Mammary epithelial cell (primary cell): ENCODE data around the gene MAGEH1.
"Not testable (repeated sequence)": the region's sequence is repeated elsewhere in the genome, so short reads cannot be mapped to it uniquely, and the experiment has no call there.

Source experiments
- EZH2 ChIP-seq: IDR thresholded peaks from 2 replicates; pipeline ENCODE4 v1.6.1; 2012; ENCODE audit warnings: low read length, inconsistent platforms, borderline replicate concordance
- TF ChIP-seq, protein P1 (sequence below), 2 donors: IDR thresholded peaks in 1 of 2; conservative IDR thresholded peaks in 1 of 2; 2 replicates each; pipeline ENCODE4 v1.5.1; 2011 to 2012; ENCODE audit warnings: inconsistent platforms in 2 of 2, low read length in 2 of 2, mild to moderate bottlenecking in 2 of 2, control low read depth in 1 of 2, low read depth in 1 of 2; ENCODE audit not compliant: insufficient read depth in 1 of 2; ENCODE audit errors: extremely low read depth in 1 of 2

DNA sequence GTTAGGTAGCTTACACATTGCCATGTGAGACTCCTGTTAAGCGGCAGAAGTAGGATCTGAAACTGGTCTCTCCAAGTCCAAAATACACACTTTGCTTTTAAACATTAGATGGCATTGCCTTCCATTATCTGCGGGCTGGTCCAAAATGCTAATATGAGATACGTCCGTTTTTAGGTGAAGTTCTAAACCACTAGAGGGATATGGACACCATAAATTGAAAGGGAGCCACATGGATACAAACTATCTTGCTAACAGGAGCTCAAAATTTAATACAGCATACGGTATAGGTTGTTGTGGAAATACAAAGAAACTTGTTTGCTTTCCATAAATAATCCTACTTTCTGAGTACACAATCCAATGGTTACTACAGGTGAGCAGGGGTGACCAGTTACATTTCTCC is 13.9 kb downstream of the MAGEH1 start:
- TF ChIP-seq, protein P1, sequence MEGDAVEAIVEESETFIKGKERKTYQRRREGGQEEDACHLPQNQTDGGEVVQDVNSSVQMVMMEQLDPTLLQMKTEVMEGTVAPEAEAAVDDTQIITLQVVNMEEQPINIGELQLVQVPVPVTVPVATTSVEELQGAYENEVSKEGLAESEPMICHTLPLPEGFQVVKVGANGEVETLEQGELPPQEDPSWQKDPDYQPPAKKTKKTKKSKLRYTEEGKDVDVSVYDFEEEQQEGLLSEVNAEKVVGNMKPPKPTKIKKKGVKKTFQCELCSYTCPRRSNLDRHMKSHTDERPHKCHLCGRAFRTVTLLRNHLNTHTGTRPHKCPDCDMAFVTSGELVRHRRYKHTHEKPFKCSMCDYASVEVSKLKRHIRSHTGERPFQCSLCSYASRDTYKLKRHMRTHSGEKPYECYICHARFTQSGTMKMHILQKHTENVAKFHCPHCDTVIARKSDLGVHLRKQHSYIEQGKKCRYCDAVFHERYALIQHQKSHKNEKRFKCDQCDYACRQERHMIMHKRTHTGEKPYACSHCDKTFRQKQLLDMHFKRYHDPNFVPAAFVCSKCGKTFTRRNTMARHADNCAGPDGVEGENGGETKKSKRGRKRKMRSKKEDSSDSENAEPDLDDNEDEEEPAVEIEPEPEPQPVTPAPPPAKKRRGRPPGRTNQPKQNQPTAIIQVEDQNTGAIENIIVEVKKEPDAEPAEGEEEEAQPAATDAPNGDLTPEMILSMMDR (conservative IDR thresholded peaks at IDR 0.05 in 1 of 2, IDR thresholded peaks at IDR 0.05 in 1 of 2; ENCODE audit: extremely low read depth in 1 of 2, insufficient read depth in 1 of 2, low read depth in 1 of 2, low read length in 2 of 2): not testable (repeated sequence)
- not testable (repeated sequence) for TF ChIP-seq EZH2
